HEK293T (cell line): ENCODE measurements around the gene CCDC69.
"Not testable (repeated sequence)": the region's sequence is repeated elsewhere in the genome, so short reads cannot be mapped to it uniquely, and the experiment has no call there.

Source experiments
- CTCF ChIA-PET: fragments of 350-600 bp; formaldehyde crosslinking; extraction: SDS; loops from one replicate; lab custom pipeline; 2021; ENCODE audit warnings: antibody characterized with exemption, inconsistent platforms; lab: Yijun Ruan, JAX
- POLR2A ChIA-PET: fragments of 350-600 bp; formaldehyde crosslinking; extraction: SDS; loops from one replicate; lab custom pipeline; 2020; ENCODE audit warnings: antibody characterized with exemption, inconsistent platforms; lab: Yijun Ruan, JAX
- DNase-seq: peaks from one replicate; pipeline ENCODE4 v3.0.0; 2012; ENCODE audit warnings: mixed read lengths; ENCODE audit errors: extremely low spot score
- ARNT ChIP-seq: fragments of 450-650 bp; IDR thresholded peaks from 2 replicates; pipeline ENCODE4 v1.6.1; 2017; ENCODE audit warnings: mild to moderate bottlenecking
- BHLHE40 ChIP-seq: fragments of 450-650 bp; IDR thresholded peaks from 2 replicates; pipeline ENCODE4 v1.6.1; 2016; ENCODE audit warnings: mild to moderate bottlenecking, moderate library complexity, borderline replicate concordance
- CTBP1 ChIP-seq: fragments of 450-650 bp; IDR thresholded peaks from 2 replicates; pipeline ENCODE4 v1.6.1; 2016; ENCODE audit warnings: borderline replicate concordance
- ELF4 ChIP-seq: fragments of 450-650 bp; IDR thresholded peaks from 2 replicates; pipeline ENCODE4 v1.6.1; 2017; ENCODE audit warnings: antibody characterized with exemption
- FOXA1 ChIP-seq: fragments of 450-650 bp; IDR thresholded peaks from 2 replicates; pipeline ENCODE4 v1.6.1; 2016; ENCODE audit warnings: mild to moderate bottlenecking
- FOXK2 ChIP-seq: fragments of 450-650 bp; IDR thresholded peaks from 2 replicates; pipeline ENCODE4 v1.6.1; 2016; ENCODE audit warnings: mild to moderate bottlenecking
- FOXM1 ChIP-seq: fragments of 450-650 bp; IDR thresholded peaks from 2 replicates; pipeline ENCODE4 v1.6.1; 2017; ENCODE audit warnings: mild to moderate bottlenecking, borderline replicate concordance
- HDGF ChIP-seq: fragments of 450-650 bp; IDR thresholded peaks from 2 replicates; pipeline ENCODE4 v1.6.1; 2017; ENCODE audit warnings: antibody characterized with exemption, borderline replicate concordance
- L3MBTL2 ChIP-seq: fragments of 450-650 bp; conservative IDR thresholded peaks from 2 replicates; pipeline ENCODE4 v1.6.1; 2016; ENCODE audit warnings: mild to moderate bottlenecking
- LEF1 ChIP-seq: fragments of 450-650 bp; IDR thresholded peaks from 2 replicates; pipeline ENCODE4 v1.6.1; 2017; ENCODE audit warnings: mild to moderate bottlenecking, borderline replicate concordance
- NFRKB ChIP-seq: fragments of 450-650 bp; IDR thresholded peaks from 2 replicates; pipeline ENCODE4 v1.6.1; 2016; ENCODE audit warnings: mild to moderate bottlenecking, moderate library complexity
- SP1 ChIP-seq: fragments of 450-650 bp; IDR thresholded peaks from 2 replicates; pipeline ENCODE4 v1.6.1; 2017
- SUZ12 ChIP-seq: fragments of 450-650 bp; IDR thresholded peaks from 2 replicates; pipeline ENCODE4 v1.6.1; 2016; ENCODE audit warnings: mild to moderate bottlenecking
- TARDBP ChIP-seq: fragments of 450-650 bp; IDR thresholded peaks from 2 replicates; pipeline ENCODE4 v1.6.1; 2016
- ZNF384 ChIP-seq: fragments of 450-650 bp; IDR thresholded peaks from 2 replicates; pipeline ENCODE4 v1.6.1; 2016
- TF ChIP-seq, protein P1 (sequence below): fragments of 450-650 bp; IDR thresholded peaks from 2 replicates; pipeline ENCODE4 v1.6.1; 2016

Gene CCDC69

DNA sequence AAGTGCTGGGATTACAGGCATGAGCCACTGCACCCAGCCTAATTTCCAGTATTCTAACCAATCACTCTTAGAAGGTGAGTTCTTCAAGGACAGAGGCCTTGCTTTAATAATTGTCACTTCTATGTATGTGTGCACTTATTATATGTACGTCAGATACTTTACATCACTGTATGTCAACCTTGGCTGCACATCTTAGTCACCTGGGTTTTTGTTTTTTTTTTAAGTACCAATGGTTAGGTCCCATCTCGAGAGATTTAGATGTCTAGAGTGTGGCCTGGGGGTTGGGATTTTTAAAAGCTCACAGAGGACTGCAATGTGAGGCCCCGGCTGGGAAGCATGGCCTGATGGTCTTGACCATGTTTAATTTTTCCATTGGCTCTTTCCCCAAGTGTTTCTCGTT, 19.2 kb upstream of the CCDC69 start:
- CTCF ChIA-PET, result no interaction called here
- no peak for DNase-seq
- no peak for TF ChIP-seq CTBP1
- TF ChIP-seq ELF4, result no peak
- TF ChIP-seq SP1, result no peak
- TF ChIP-seq HDGF, result no peak
- no peak for TF ChIP-seq BHLHE40
- no peak for TF ChIP-seq FOXK2
- no peak for TF ChIP-seq FOXM1
- no peak for TF ChIP-seq L3MBTL2
- no peak for TF ChIP-seq ARNT
- TF ChIP-seq TARDBP, result no peak
- TF ChIP-seq FOXA1, result no peak
- TF ChIP-seq SUZ12, result no peak
- TF ChIP-seq LEF1, result no peak
- no peak for TF ChIP-seq NFRKB
- no peak for TF ChIP-seq ZNF384
- TF ChIP-seq, protein P1, sequence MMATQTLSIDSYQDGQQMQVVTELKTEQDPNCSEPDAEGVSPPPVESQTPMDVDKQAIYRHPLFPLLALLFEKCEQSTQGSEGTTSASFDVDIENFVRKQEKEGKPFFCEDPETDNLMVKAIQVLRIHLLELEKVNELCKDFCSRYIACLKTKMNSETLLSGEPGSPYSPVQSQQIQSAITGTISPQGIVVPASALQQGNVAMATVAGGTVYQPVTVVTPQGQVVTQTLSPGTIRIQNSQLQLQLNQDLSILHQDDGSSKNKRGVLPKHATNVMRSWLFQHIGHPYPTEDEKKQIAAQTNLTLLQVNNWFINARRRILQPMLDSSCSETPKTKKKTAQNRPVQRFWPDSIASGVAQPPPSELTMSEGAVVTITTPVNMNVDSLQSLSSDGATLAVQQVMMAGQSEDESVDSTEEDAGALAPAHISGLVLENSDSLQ, result no peak
- POLR2A ChIA-PET, result interaction anchor here (2.7 kb wide), 1 partner anchor 10 kb away, joined by 8 read pairs; the partner anchor contains the start of gene GM2A

- TF ChIP-seq ZNF384, result no peak
- TF ChIP-seq, protein P1, result no peak
- no peak for DNase-seq
- POLR2A ChIA-PET, result interaction anchor here (2.7 kb wide), 1 partner anchor 12 kb away, joined by 8 read pairs; the partner anchor contains the start of gene GM2A
- CTCF ChIA-PET, result interaction anchor here (0.6 to 1.6 kb wide), 9 partner anchors 10 to 526 kb away, joined by 3 to 6 read pairs (median 4); partner anchors contain the start of gene GM2A
These were observed 17.2 kb upstream of the CCDC69 start for GRCh38 chr5:151240924-151241635.

DNA sequence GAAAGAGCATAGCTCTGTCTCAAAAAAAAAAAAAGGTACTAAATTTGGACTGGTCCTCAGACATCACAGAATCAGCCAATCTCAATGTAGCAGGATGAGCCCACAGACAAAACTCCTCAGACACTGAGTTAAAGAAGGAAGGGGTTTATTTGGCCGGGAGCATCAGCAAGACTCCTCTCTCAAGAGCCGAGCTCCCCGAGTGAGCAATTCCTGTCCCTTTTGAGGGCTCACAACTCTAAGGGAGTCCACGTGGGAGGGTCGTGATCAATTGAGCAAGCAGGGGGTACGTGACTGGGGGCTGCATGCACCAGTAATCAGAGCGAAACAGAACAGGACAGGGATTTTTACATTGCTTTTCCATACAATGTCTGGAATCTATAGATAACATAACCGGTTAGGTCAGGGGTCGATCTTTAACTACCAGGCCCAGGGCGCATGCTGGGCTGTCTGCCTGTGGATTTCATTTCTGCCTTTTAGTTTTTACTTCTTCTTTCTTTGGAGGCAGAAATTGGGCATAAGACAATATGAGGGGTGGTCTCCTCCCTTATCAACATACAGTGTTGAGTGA, 16.5 kb upstream of the CCDC69 start:
- DNase-seq, result not testable (repeated sequence)
- CTCF ChIA-PET, result interaction anchor here (0.6 to 3.2 kb wide), 7 partner anchors 10 to 543 kb away, joined by 3 to 26 read pairs (median 5); partner anchors contain the start of gene GM2A
- POLR2A ChIA-PET, result interaction anchor here (2.7 kb wide), 1 partner anchor 13 kb away, joined by 8 read pairs; the partner anchor contains the start of gene GM2A

DNA sequence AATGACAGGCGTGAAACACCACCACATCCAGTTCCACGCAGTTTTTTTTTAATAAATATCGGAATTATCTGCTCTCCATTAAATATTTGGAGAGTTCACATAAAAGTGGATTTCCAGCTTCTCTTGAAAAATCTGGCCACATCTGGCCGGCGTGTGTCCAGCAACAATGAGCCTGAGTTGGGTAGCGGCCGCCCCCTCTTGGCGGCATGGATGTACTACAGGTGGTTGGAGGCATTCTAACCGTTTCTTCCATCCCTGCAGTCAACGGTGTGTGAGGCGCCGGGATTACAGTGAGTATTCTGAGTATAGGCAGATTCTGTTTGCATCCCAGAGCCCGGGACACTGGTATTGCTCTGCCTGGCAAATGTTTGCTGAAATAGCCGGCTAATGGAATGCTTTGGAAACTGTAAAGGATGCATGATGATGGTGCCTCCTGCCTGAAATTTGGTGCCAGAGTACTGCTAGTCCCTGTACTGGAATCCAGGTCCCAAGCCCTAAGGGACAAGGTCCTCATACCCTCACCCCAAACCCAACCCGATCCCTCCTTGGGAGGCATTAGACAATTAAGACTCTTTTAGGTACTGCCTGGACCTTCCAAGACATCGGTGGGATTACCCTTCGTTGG, 15.5 kb upstream of the CCDC69 start:
- ChIA-PET CTCF (interaction anchor here (0.6 to 3.2 kb wide), 11 partner anchors 9 to 192 kb away, joined by 3 to 26 read pairs (median 4); partner anchors contain the start of genes CCDC69 and TNIP1), POLR2A (interaction anchor here (0.9 kb wide), 1 partner anchor 113 kb away, joined by 3 read pairs; no protein-coding TSS in a partner anchor)
- peak; percentile 76 for DNase-seq
- no peak for TF ChIP-seq L3MBTL2
- no peak for TF ChIP-seq NFRKB
- TF ChIP-seq ARNT, result no peak
- TF ChIP-seq SUZ12, result no peak
- TF ChIP-seq ZNF384, result no peak
- no peak for TF ChIP-seq HDGF
- TF ChIP-seq BHLHE40, result no peak
- no peak for TF ChIP-seq LEF1
- no peak for TF ChIP-seq TARDBP
- TF ChIP-seq FOXA1, result no peak
- no peak for TF ChIP-seq CTBP1
- TF ChIP-seq, protein P1, result no peak

DNA sequence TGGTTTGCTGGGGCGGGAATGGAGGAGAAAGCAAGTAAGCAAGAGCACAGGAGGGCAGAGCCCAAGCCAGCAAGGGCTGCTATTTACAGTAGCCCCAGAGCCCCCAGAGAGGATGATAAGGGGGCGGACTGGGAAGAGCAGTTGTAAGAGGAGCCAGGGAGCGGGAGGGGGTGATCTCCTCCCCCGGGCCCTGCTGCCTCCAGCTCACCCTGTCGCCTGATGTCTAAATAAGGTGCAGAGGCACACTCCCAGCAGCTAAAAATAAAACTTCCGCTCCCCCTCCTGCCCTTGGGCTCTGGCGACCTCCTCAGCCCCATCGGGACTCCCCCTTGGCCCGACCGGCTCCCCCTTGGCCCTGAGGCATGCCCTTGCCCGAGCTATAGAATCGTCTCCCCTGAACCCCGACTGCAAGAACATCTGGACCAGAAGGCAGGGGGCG, 14.4 kb upstream of the CCDC69 start:
- POLR2A ChIA-PET, result interaction anchor here (0.9 kb wide), 1 partner anchor 112 kb away, joined by 3 read pairs; no protein-coding TSS in a partner anchor
- no peak for DNase-seq
- CTCF ChIA-PET, result interaction anchor here (0.5 to 3.2 kb wide), 15 partner anchors 8 to 598 kb away, joined by 3 to 26 read pairs (median 4); partner anchors contain the start of genes CCDC69 and SYNPO
- no peak for TF ChIP-seq ELF4
- no peak for TF ChIP-seq FOXM1
- no peak for TF ChIP-seq NFRKB
- TF ChIP-seq LEF1, result no peak
- TF ChIP-seq TARDBP, result no peak
- no peak for TF ChIP-seq SUZ12
- TF ChIP-seq, protein P1, result no peak
- no peak for TF ChIP-seq BHLHE40
- TF ChIP-seq CTBP1, result no peak
- no peak for TF ChIP-seq FOXA1
- TF ChIP-seq FOXK2, result no peak
- no peak for TF ChIP-seq ZNF384
- no peak for TF ChIP-seq ARNT
- TF ChIP-seq HDGF, result no peak
- no peak for TF ChIP-seq L3MBTL2
- no peak for TF ChIP-seq SP1
